GM13977 (cell line): ENCODE measurements around the gene ABCA3.

ENCODE experiments used
- DNase-seq: peaks from one replicate; pipeline ENCODE4 v3.0.0; 2012; ENCODE audit warnings: low spot score
- CTCF ChIP-seq: IDR thresholded peaks from 2 replicates; pipeline ENCODE4 v1.5.1; 2012; ENCODE audit warnings: mild to moderate bottlenecking, control low read depth; ENCODE audit not compliant: insufficient read depth; ENCODE audit errors: extremely low read depth, missing control alignments
- in situ Hi-C: fragments of 300-500 bp; cut with MboI; formaldehyde crosslinking; loops from one replicate; pipeline ENCODE4 v1.12.0; 2022; ENCODE audit warnings: low sequenced_read_pairs, low pct_unique_long_range_greater_than_20kb, mixed read lengths, inconsistent platforms; ENCODE audit not compliant: unreplicated experiment

Gene ABCA3

GRCh38 chr16:2231016-2231931 is 109.3 kb downstream of the ABCA3 start:
- TF ChIP-seq CTCF: no peak
- DNase-seq: no peak
- in situ Hi-C loops: no loop called here

GRCh38 chr16:2230376-2230775 is 110.2 kb downstream of the ABCA3 start:
- no peak for TF ChIP-seq CTCF
- in situ Hi-C loops: no loop called here
- DNase-seq: no peak

- in situ Hi-C loops: no loop called here
- TF ChIP-seq CTCF: no peak
- DNase-seq: no peak
These were observed 110.8 kb downstream of the ABCA3 start for GRCh38 chr16:2229632-2230250.

GRCh38 chr16:2229091-2229490 is 111.4 kb downstream of the ABCA3 start:
- DNase-seq: no peak
- TF ChIP-seq CTCF: no peak
- in situ Hi-C loops: no loop called here

GRCh38 chr16:2228161-2228824 is 112.2 kb downstream of the ABCA3 start:
- no peak for DNase-seq

More at GRCh38 chr16:2228161-2228824, 112.2 kb downstream of the ABCA3 start:
- in situ Hi-C loops: no loop called here
- TF ChIP-seq CTCF: no peak
